Endothelial cell of umbilical vein (primary cell): ENCODE results near the gene WDR5. TPM values are rescaled to one million over a fixed set of nuclear protein-coding genes. Genes with fewer than 3 reads are reported as not detected.
"Not testable (repeated sequence)": the region's sequence is repeated elsewhere in the genome, so short reads cannot be mapped to it uniquely, and the experiment has no call there.

Experiments used
- BruUV-seq: library from RNA; stranded (reverse); fragments of 400-500 nt; replicated peaks from 2 replicates; lab custom pipeline; 2021; lab: Mats Ljungman, UMichigan
- CTCF ChIA-PET: fragments of 300-600, 350-600 bp; sonication (Branson Sonifier 250); formaldehyde crosslinking; loops from one replicate; lab custom pipeline; 2021; ENCODE audit warnings: antibody characterized with exemption, inconsistent platforms; lab: Charles Lee
- POLR2A ChIA-PET: fragments of 300-600, 350-600 bp; sonication (Branson Sonifier 250); formaldehyde crosslinking; loops from one replicate; lab custom pipeline; 2021; ENCODE audit warnings: antibody characterized with exemption, inconsistent platforms; lab: Charles Lee
- DNase-seq: peaks from one replicate; pipeline ENCODE4 v3.0.0-alpha.2; 2011; ENCODE audit warnings: low read depth, low spot score
- FAIRE-seq: peaks from 2 replicates; lab custom pipeline; 2011; peaks lifted over from hg19 to GRCh38; lab: Jason Lieb, UNC
- H2AFZ ChIP-seq: 2 replicates; pipeline ENCODE4 v1.6.0; 2012; ENCODE audit warnings: low read depth, low read length, control low read depth, inconsistent platforms
- H3K27ac ChIP-seq: 2 replicates; pipeline ENCODE4 v1.5.1; 2011; ENCODE audit warnings: low read depth, mild to moderate bottlenecking, control low read depth, low read length, moderate library complexity; ENCODE audit not compliant: insufficient read depth
- H3K27me3 ChIP-seq, 2 experiments: 2 replicates each; pipeline versions ENCODE4 v1.6.0 to v1.6.1; 2011; ENCODE audit warnings: low read length in 2 of 2, mixed read lengths in 1 of 2; ENCODE audit not compliant: control insufficient read depth in 2 of 2, insufficient read depth in 2 of 2
- H3K36me3 ChIP-seq, 2 experiments: 2 replicates in 1 of 2; 3 replicates in 1 of 2; pipeline ENCODE4 v1.5.1; 2011; ENCODE audit warnings: low read length in 2 of 2, mild to moderate bottlenecking in 1 of 2, moderate library complexity in 1 of 2; ENCODE audit not compliant: control insufficient read depth in 2 of 2, insufficient read depth in 2 of 2; ENCODE audit errors: extremely low read depth in 1 of 2
- H3K4me1 ChIP-seq: 3 replicates; pipeline ENCODE4 v1.5.1; 2011; ENCODE audit warnings: mild to moderate bottlenecking, low read length; ENCODE audit not compliant: control insufficient read depth, insufficient read depth; ENCODE audit errors: extremely low read depth
- H3K4me2 ChIP-seq: 2 replicates; pipeline ENCODE4 v1.6.1; 2011; ENCODE audit warnings: low read length, control low read depth, mixed read lengths; ENCODE audit not compliant: insufficient read depth
- H3K4me3 ChIP-seq, 3 experiments: fragments of 200-600 bp in 1 of 3; sonication (generic), shearing (Covaris generic) in 1 of 3; replicated peaks in 1 of 3; 2 replicates each; pipeline ENCODE4 v1.5.1; 2011 to 2016; ENCODE audit warnings: control low read depth in 3 of 3, low read length in 3 of 3, mild to moderate bottlenecking in 2 of 3, inconsistent platforms in 1 of 3, low read depth in 1 of 3, moderate library complexity in 1 of 3; ENCODE audit not compliant: insufficient read depth in 1 of 3
- H3K79me2 ChIP-seq: 2 replicates; pipeline ENCODE4 v1.6.0; 2012; ENCODE audit warnings: low read length, inconsistent platforms; ENCODE audit not compliant: control insufficient read depth, insufficient read depth
- H3K9ac ChIP-seq: replicated peaks from 2 replicates; pipeline ENCODE3; 2011; ENCODE audit warnings: low read length, control low read depth; ENCODE audit not compliant: insufficient read depth; ENCODE audit errors: extremely low read depth
- H3K9me1 ChIP-seq: replicated peaks from 3 replicates; pipeline ENCODE4 v1.6.0; 2011; ENCODE audit warnings: mild to moderate bottlenecking, low read length; ENCODE audit not compliant: control insufficient read depth, insufficient read depth; ENCODE audit errors: extremely low read depth
- H3K9me3 ChIP-seq: replicated peaks from 2 replicates; pipeline ENCODE4 v1.5.1; 2012; ENCODE audit warnings: low read length, inconsistent platforms; ENCODE audit not compliant: control insufficient read depth, insufficient read depth
- H4K20me1 ChIP-seq: replicated peaks from 2 replicates; pipeline ENCODE3; 2011; ENCODE audit warnings: mild to moderate bottlenecking, low read length; ENCODE audit not compliant: control insufficient read depth, insufficient read depth; ENCODE audit errors: extremely low read depth
- EZH2 ChIP-seq: IDR thresholded peaks from 2 replicates; pipeline ENCODE4 v1.6.1; 2012; ENCODE audit warnings: borderline replicate concordance, low read depth, mild to moderate bottlenecking, moderate library complexity, low read length, inconsistent platforms; ENCODE audit not compliant: severe bottlenecking
- FOS ChIP-seq: IDR thresholded peaks from 2 replicates; pipeline ENCODE4 v1.6.1; 2011; ENCODE audit warnings: mild to moderate bottlenecking, low read length, moderate library complexity, borderline replicate concordance; ENCODE audit not compliant: insufficient read depth
- GATA2 ChIP-seq: IDR thresholded peaks from 2 replicates; pipeline ENCODE4 v1.7.0; 2011; ENCODE audit warnings: low read depth, mild to moderate bottlenecking, moderate library complexity, mixed read lengths, low read length; ENCODE audit not compliant: insufficient read length, insufficient read depth
- JUN ChIP-seq: IDR thresholded peaks from 2 replicates; pipeline ENCODE4 v1.6.1; 2011; ENCODE audit warnings: borderline replicate concordance, low read depth; ENCODE audit not compliant: insufficient read length, insufficient read depth
- MAX ChIP-seq: IDR thresholded peaks from 2 replicates; pipeline ENCODE4 v1.6.1; 2011; ENCODE audit not compliant: insufficient read depth, insufficient read length
- MYC ChIP-seq: IDR thresholded peaks from one replicate; pipeline ENCODE4 v1.6.1; 2011; ENCODE audit warnings: mild to moderate bottlenecking, low read depth, low read length
- POLR2A ChIP-seq: IDR thresholded peaks from 2 replicates; pipeline ENCODE4 v1.6.1; 2012; ENCODE audit warnings: low read depth, mild to moderate bottlenecking, control low read depth, low read length
- POLR2AphosphoS5 ChIP-seq: IDR thresholded peaks from 2 replicates; pipeline ENCODE4 v1.6.1; 2012; ENCODE audit warnings: low read depth, mild to moderate bottlenecking, control low read depth, low read length, moderate library complexity; ENCODE audit not compliant: insufficient read depth
- dilution Hi-C: fragments of 300-500 bp; cut with MboI; formaldehyde crosslinking; loops from one replicate; pipeline ENCODE4 v1.15.0; 2019; ENCODE audit warnings: low sequenced_read_pairs; ENCODE audit not compliant: extremely low pct_ligation_motif_present
- intact Hi-C: fragments of 100-400 bp; cut with micrococcal nuclease; formaldehyde crosslinking; loops from one replicate; pipeline ENCODE4 v1.10.0; 2022
- polyA plus RNA-seq, 4 experiments: library from polyadenylated mRNA; depleted of rRNA in 3 of 4; stranded (reverse) in 3 of 4; unstranded in 1 of 4; fragments of >200 nt; gene quantifications; 2 replicates each; pipeline versions ENCODE4 v1.2.1 to v1.2.3, GENCODE V29; 2011 to 2012; ENCODE audit warnings: missing spikeins in 1 of 4
- total RNA-seq: library from RNA; stranded (reverse); gene quantifications from 2 replicates; pipeline ENCODE4 v1.2.3, GENCODE V29; 2021
- TF ChIP-seq, protein P1 (sequence below), 2 donors: IDR thresholded peaks; 1 replicate in 1 of 2; 2 replicates in 1 of 2; pipeline ENCODE4 v1.5.1; 2011; ENCODE audit warnings: low read length in 2 of 2, mild to moderate bottlenecking in 2 of 2, moderate library complexity in 2 of 2, control low read depth in 1 of 2, inconsistent platforms in 1 of 2, low read depth in 1 of 2; ENCODE audit not compliant: insufficient read depth in 1 of 2; ENCODE audit errors: extremely low read depth in 1 of 2

WDR5 gene
- total and polyA plus RNA-seq, 2 donors (not counting 3 experiments of a cell fraction or from before 2014, with no cell fraction given) = 32.1 to 42.5 TPM

DNA sequence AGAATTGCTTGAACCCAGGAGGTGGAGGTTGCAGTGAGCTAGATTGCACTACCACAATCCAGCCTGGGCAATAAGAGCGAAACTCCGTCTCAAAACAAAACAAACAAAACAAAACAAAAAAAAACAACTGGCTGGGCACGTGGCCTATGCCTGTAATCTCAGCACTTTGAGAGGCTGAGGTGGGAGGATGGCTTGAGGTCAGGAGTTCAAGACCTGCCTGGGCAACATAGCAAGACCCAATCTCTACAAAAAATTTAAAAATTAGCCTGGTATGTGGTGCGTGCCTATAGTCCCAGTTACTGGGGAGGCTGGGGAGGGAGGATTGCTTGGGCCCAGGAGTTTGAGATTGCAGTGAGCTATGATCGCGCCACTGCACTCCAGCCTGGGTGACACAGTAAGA is 23.3 kb upstream of the WDR5 start:
- CTCF ChIA-PET = interaction anchor here (0.8 to 1.6 kb wide), 2 partner anchors 12 to 14 kb away, joined by 3 to 8 read pairs; no protein-coding TSS in a partner anchor
- dilution Hi-C loops = no loop called here

DNA sequence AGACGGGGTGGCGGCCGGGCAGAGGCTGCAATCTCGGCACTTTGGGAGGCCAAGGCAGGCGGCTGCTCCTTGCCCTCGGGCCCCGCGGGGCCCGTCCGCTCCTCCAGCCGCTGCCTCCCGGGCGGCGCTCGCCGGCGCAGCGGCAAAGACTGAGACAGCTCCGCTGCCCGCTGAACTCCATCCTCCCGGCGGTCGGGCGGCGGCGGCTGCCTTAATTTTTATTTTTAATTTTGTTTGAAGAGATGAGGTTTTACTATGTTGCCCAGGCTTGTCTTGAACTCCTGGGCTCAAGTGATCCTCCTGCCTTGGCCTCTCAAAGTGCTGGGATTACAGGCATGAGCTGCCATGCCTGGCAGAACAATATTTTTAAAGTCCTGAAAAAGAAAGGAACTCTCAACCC is 16.9 kb upstream of the WDR5 start:
- BruUV-seq, H4K20me1 ChIP-seq, intact Hi-C loops, dilution Hi-C loops, H3K4me3 ChIP-seq, POLR2A ChIA-PET, H3K4me1 ChIP-seq, H3K27me3 ChIP-seq, CTCF ChIA-PET, H2AFZ ChIP-seq, H3K27ac ChIP-seq, H3K9me1 ChIP-seq, H3K9me3 ChIP-seq, H3K4me2 ChIP-seq, H3K36me3 ChIP-seq, DNase-seq, H3K9ac ChIP-seq, H3K79me2 ChIP-seq, FAIRE-seq: not testable (repeated sequence)

More for the DNA sequence above, 23.3 kb upstream of the WDR5 start:
- TF ChIP-seq FOS (no peak), POLR2A (no peak), MYC (no peak), GATA2 (no peak), MAX (no peak), POLR2AphosphoS5 (no peak), EZH2 (no peak), JUN (no peak)
- TF ChIP-seq, protein P1, sequence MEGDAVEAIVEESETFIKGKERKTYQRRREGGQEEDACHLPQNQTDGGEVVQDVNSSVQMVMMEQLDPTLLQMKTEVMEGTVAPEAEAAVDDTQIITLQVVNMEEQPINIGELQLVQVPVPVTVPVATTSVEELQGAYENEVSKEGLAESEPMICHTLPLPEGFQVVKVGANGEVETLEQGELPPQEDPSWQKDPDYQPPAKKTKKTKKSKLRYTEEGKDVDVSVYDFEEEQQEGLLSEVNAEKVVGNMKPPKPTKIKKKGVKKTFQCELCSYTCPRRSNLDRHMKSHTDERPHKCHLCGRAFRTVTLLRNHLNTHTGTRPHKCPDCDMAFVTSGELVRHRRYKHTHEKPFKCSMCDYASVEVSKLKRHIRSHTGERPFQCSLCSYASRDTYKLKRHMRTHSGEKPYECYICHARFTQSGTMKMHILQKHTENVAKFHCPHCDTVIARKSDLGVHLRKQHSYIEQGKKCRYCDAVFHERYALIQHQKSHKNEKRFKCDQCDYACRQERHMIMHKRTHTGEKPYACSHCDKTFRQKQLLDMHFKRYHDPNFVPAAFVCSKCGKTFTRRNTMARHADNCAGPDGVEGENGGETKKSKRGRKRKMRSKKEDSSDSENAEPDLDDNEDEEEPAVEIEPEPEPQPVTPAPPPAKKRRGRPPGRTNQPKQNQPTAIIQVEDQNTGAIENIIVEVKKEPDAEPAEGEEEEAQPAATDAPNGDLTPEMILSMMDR (IDR thresholded peaks at IDR 0.05; ENCODE audit: extremely low read depth in 1 of 2, insufficient read depth in 1 of 2, low read depth in 1 of 2, low read length in 2 of 2) = no peak
- no peak overlapping the region for H2AFZ ChIP-seq
- H3K9me1 ChIP-seq = no peaks in the 10 kb centered on the region
- no peak overlapping the region for H3K4me2 ChIP-seq
- POLR2A ChIA-PET = no interaction called here
- no TSS peak for BruUV-seq
- H3K79me2 ChIP-seq = no peaks in the 10 kb centered on the region
- H3K9me3 ChIP-seq = no peaks in the 10 kb centered on the region
- FAIRE-seq (no peak), DNase-seq (no peak)
- H3K27ac ChIP-seq = no peak overlapping the region
- H3K4me3 ChIP-seq = no peak overlapping the region
- H3K27me3 ChIP-seq = no peaks in the 10 kb centered on the region
- H3K36me3 ChIP-seq = no peaks in the 10 kb centered on the region
- no peaks in the 10 kb centered on the region for H4K20me1 ChIP-seq
- intact Hi-C loops = no loop called here
- H3K9ac ChIP-seq = no peak overlapping the region
- H3K4me1 ChIP-seq = no peaks in the 10 kb centered on the region
